IPS-20b (cell line): ENCODE measurements around the gene MINDY3.

Experiments used
- H3K27ac ChIP-seq: one replicate; pipeline ENCODE4 v1.5.1; 2013; ENCODE audit warnings: low read length
- H3K27me3 ChIP-seq: 2 replicates; pipeline ENCODE4 v1.6.1; 2013; ENCODE audit warnings: mild to moderate bottlenecking, low read length, inconsistent platforms; ENCODE audit not compliant: insufficient read depth
- H3K36me3 ChIP-seq: 2 replicates; pipeline ENCODE4 v1.6.1; 2013; ENCODE audit warnings: low read depth, mild to moderate bottlenecking, inconsistent platforms, low read length, moderate library complexity; ENCODE audit not compliant: insufficient read depth
- H3K4me1 ChIP-seq: 2 replicates; pipeline ENCODE4 v1.6.1; 2013; ENCODE audit warnings: mild to moderate bottlenecking, control low read depth, inconsistent platforms, low read length, moderate library complexity; ENCODE audit not compliant: insufficient read depth
- H3K4me3 ChIP-seq: 2 replicates; pipeline ENCODE4 v1.5.1; 2013; ENCODE audit warnings: mild to moderate bottlenecking, low read length, inconsistent platforms
- H3K9ac ChIP-seq: 2 replicates; pipeline ENCODE4 v1.6.1; 2013; ENCODE audit warnings: low read depth, mild to moderate bottlenecking, inconsistent platforms, low read length, moderate library complexity
- H3K9me3 ChIP-seq: 2 replicates; pipeline ENCODE4 v1.6.1; 2013; ENCODE audit warnings: mild to moderate bottlenecking, low read depth, low read length, inconsistent platforms; ENCODE audit not compliant: insufficient read depth

Gene MINDY3

DNA sequence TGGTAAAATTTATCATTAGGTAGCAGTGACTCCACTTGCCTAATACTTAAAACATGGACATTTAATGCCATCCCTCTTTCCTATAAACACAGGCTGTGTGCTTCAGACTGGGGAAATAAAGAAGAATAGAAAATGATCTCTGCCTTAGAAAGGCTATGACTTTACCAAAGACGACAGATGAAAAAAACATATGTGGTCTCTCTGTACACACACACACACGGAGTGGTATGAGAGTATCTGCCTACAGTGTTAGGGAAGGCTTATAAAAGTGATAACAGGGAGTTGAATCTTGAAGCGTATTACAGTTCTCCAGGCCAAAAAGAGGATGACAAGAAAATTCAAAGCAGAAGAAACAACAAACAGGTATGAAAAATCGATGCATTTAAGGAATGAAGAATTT lies 38.2 kb downstream of the MINDY3 start:
- no peaks in the 10 kb centered on the region for H3K36me3 ChIP-seq
- H3K27ac ChIP-seq: no peak overlapping the region
- H3K4me3 ChIP-seq: no peak overlapping the region
- H3K4me1 ChIP-seq: no peaks in the 10 kb centered on the region
- no peaks in the 10 kb centered on the region for H3K9me3 ChIP-seq
- H3K27me3 ChIP-seq: no peaks in the 10 kb centered on the region
- H3K9ac ChIP-seq: no peak overlapping the region

DNA sequence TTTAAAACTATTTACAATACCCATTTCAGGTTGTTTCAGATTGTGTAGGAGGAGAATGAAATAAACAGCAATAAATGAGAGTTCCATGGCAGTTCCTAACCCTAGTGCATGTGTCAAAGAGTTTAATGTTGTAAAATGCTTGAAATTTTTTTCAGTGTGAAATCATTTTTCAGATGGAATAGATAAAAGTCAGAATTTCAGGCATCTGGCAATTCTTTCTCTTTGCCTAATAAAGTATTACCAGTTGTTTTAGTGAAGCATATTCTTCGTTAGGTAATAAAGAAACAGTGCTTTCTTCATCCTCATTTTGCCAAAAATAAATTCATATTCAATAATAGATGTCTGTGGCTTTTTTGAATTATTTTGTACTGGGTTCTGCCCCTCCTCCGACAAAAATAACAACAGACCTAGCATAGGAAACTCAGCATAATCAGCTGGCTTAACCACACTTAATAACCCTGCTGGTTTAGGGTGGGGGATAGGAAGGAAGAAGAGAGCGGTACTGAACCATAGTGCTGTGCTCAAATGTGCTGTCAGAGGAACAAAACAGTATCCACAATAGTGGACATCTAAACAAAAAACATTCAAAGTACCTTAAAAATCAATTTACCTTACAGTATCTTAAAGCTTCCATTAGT lies 39.1 kb downstream of the MINDY3 start:
- no peak overlapping the region for H3K4me3 ChIP-seq
- H3K4me1 ChIP-seq: no peaks in the 10 kb centered on the region
- no peaks in the 10 kb centered on the region for H3K27me3 ChIP-seq
- H3K9me3 ChIP-seq: no peaks in the 10 kb centered on the region
- no peaks in the 10 kb centered on the region for H3K36me3 ChIP-seq
- no peak overlapping the region for H3K27ac ChIP-seq
- no peak overlapping the region for H3K9ac ChIP-seq

DNA sequence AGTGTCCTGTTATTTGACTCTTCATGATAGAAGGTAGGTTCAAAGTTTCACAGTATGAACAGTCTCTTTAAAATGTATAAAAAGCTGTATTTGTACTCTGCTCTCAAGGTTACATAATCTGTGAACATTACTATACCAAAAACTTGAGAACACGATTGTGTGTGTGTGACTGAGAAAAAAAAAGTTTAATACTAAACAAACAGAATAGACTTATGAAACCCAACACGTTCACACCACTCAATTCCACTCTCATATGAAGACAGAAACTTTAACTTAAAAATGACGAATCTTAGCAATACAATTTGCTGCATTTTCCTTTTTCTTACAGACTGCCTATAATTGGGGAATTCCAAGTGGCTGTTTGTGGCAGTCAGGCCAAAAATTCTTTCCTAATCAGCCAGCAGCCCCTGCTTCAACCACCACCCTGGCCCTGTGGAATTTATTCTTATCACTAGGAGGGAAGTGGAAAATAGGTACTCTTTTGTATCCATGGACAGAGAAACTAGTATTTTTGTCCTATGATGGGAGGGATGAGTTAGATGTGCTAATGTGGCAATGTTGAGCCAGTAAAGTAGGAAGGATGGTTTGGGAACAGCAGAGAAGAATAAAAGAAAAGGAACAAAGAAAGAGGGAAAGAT lies 42.8 kb downstream of the MINDY3 start:
- Histone ChIP-seq H3K27me3 (no peaks in the 10 kb centered on the region), H3K9me3 (no peaks in the 10 kb centered on the region), H3K4me1 (no peaks in the 10 kb centered on the region), H3K9ac (no peak overlapping the region), H3K27ac (no peak overlapping the region), H3K4me3 (no peak overlapping the region), H3K36me3 (no peaks in the 10 kb centered on the region; the same call in 1 of the 2 replicates)

- Histone ChIP-seq H3K9ac (no peak overlapping the region), H3K36me3 (no peaks in the 10 kb centered on the region; the same call in 1 of the 2 replicates), H3K27me3 (no peaks in the 10 kb centered on the region), H3K4me1 (no peaks in the 10 kb centered on the region), H3K4me3 (no peak overlapping the region), H3K27ac (no peak overlapping the region), H3K9me3 (no peaks in the 10 kb centered on the region)
Observed at GRCh38 chr10:15815242-15815885, 44.9 kb downstream of the MINDY3 start.

DNA sequence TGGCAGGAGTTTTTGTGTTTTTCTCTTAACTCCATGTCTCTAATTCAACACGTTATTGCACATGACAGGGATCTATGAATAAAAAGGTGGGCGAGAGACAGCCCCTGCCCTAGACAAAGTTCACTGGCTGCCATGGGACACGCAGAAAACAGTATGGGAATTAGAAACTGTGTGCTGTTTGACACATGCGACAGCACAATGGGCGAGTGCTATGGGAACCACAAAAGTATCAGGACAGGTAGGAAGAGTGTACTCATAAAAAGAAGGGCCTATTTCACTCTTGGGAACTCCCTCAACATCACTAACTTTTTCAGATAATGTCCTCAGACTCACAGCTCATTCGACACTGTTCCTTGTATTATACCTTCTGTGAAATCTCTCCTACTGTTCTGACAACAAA lies 45.7 kb downstream of the MINDY3 start:
- H3K27ac ChIP-seq: no peak overlapping the region
- H3K9me3 ChIP-seq: no peaks in the 10 kb centered on the region
- no peak overlapping the region for H3K9ac ChIP-seq
- no peaks in the 10 kb centered on the region for H3K27me3 ChIP-seq
- H3K4me3 ChIP-seq: no peak overlapping the region
- no peaks in the 10 kb centered on the region for H3K4me1 ChIP-seq
- H3K36me3 ChIP-seq: no peaks in the 10 kb centered on the region; the same call in 1 of the 2 replicates

GRCh38 chr10:15813415-15813814 lies 46.9 kb downstream of the MINDY3 start:
- Histone ChIP-seq H3K36me3 (no peaks in the 10 kb centered on the region; the same call in 1 of the 2 replicates), H3K27ac (no peak overlapping the region), H3K9ac (no peak overlapping the region), H3K4me3 (no peak overlapping the region), H3K27me3 (no peaks in the 10 kb centered on the region), H3K4me1 (no peaks in the 10 kb centered on the region), H3K9me3 (no peaks in the 10 kb centered on the region)

- no peak overlapping the region for H3K27ac ChIP-seq
- H3K27me3 ChIP-seq: no peaks in the 10 kb centered on the region
- no peak overlapping the region for H3K4me3 ChIP-seq
- H3K36me3 ChIP-seq: no peaks in the 10 kb centered on the region
- H3K9ac ChIP-seq: no peak overlapping the region
- no peaks in the 10 kb centered on the region for H3K4me1 ChIP-seq
- H3K9me3 ChIP-seq: no peaks in the 10 kb centered on the region
Observed at GRCh38 chr10:15809450-15809849, 50.9 kb downstream of the MINDY3 start.

- Histone ChIP-seq H3K9ac (no peak overlapping the region), H3K27me3 (no peaks in the 10 kb centered on the region), H3K9me3 (no peaks in the 10 kb centered on the region), H3K4me1 (no peaks in the 10 kb centered on the region), H3K27ac (no peak overlapping the region), H3K36me3 (no peaks in the 10 kb centered on the region), H3K4me3 (no peak overlapping the region)
Observed at GRCh38 chr10:15808204-15808797, 52.0 kb downstream of the MINDY3 start.

- Histone ChIP-seq H3K27ac (no peak overlapping the region), H3K4me1 (peaks cover 6% of the 10 kb centered on the region; the same call in 1 of the 2 replicates), H3K9me3 (no peaks in the 10 kb centered on the region), H3K4me3 (no peak overlapping the region), H3K27me3 (no peaks in the 10 kb centered on the region), H3K36me3 (no peaks in the 10 kb centered on the region), H3K9ac (no peak overlapping the region)
Observed at GRCh38 chr10:15805395-15806058, 54.8 kb downstream of the MINDY3 start.

- Histone ChIP-seq H3K36me3 (no peaks in the 10 kb centered on the region), H3K27ac (no peak overlapping the region), H3K27me3 (no peaks in the 10 kb centered on the region), H3K4me1 (peaks cover 6% of the 10 kb centered on the region; the same call in 1 of the 2 replicates), H3K9ac (no peak overlapping the region), H3K9me3 (no peaks in the 10 kb centered on the region), H3K4me3 (no peak overlapping the region)
Observed at GRCh38 chr10:15804109-15804508, 56.2 kb downstream of the MINDY3 start.

- no peaks in the 10 kb centered on the region for H3K36me3 ChIP-seq
- H3K4me1 ChIP-seq: peaks cover 6% of the 10 kb centered on the region; the same call in 1 of the 2 replicates
- H3K4me3 ChIP-seq: no peak overlapping the region
- H3K27me3 ChIP-seq: no peaks in the 10 kb centered on the region
- no peak overlapping the region for H3K9ac ChIP-seq
- no peak overlapping the region for H3K27ac ChIP-seq
- H3K9me3 ChIP-seq: no peaks in the 10 kb centered on the region
Observed at GRCh38 chr10:15802375-15802949, 57.8 kb downstream of the MINDY3 start.
